A549 (cell line): Measurements from ENCODE around the gene GPRIN1.

Source experiments
- CBX2 ChIP-seq: fragments of 200-600 bp; sonication (generic); IDR thresholded peaks from 2 replicates; pipeline ENCODE4 v1.6.1; 2016; ENCODE audit warnings: low read depth, mild to moderate bottlenecking, borderline replicate concordance
- CHD4 ChIP-seq: fragments of 200-600 bp; sonication (generic); IDR thresholded peaks from 2 replicates; pipeline ENCODE4 v1.6.1; 2016; ENCODE audit warnings: antibody characterized with exemption, mild to moderate bottlenecking, borderline replicate concordance
- KDM1A ChIP-seq: fragments of 200-600 bp; sonication (generic); IDR thresholded peaks from 2 replicates; pipeline ENCODE4 v1.6.1; 2016; ENCODE audit warnings: low read depth, mild to moderate bottlenecking
- POLR2A ChIP-seq: IDR thresholded peaks from 2 replicates; pipeline ENCODE4 v1.6.1; 2012; ENCODE audit warnings: mild to moderate bottlenecking, low read length
- RAD21 ChIP-seq, 2 experiments: fragments of >200 bp in 1 of 2; sonication (Bioruptor Twin) in 1 of 2; formaldehyde crosslinking in 1 of 2; IDR thresholded peaks in 1 of 2; conservative IDR thresholded peaks in 1 of 2; 2 replicates in 1 of 2; 3 replicates in 1 of 2; pipeline ENCODE4 v1.6.1; 2012 to 2018; ENCODE audit warnings: inconsistent platforms in 1 of 2
- RFX5 ChIP-seq: fragments of 450-650 bp; IDR thresholded peaks from 2 replicates; pipeline ENCODE4 v1.7.1; 2014; ENCODE audit warnings: antibody characterized with exemption, mild to moderate bottlenecking, moderate library complexity
- SMC3 ChIP-seq: fragments of >200 bp; sonication (Bioruptor Twin); formaldehyde crosslinking; IDR thresholded peaks from 3 replicates; pipeline ENCODE4 v1.6.1; 2018; ENCODE audit warnings: inconsistent platforms
- ZFP36 ChIP-seq: fragments of 450-650 bp; IDR thresholded peaks from 2 replicates; pipeline ENCODE4 v1.6.1; 2014; ENCODE audit warnings: borderline replicate concordance; ENCODE audit not compliant: partially characterized antibody
- TF ChIP-seq, protein P1 (sequence below): fragments of >200 bp; sonication (Bioruptor Twin); formaldehyde crosslinking; IDR thresholded peaks from 3 replicates; pipeline ENCODE4 v1.5.1; 2016
- TF ChIP-seq, protein P2 (sequence below): IDR thresholded peaks from 2 replicates; pipeline ENCODE4 v1.6.1; 2012
- TF ChIP-seq, protein P3 (sequence below): fragments of >200 bp; sonication (Bioruptor Twin); formaldehyde crosslinking; IDR thresholded peaks from 3 replicates; pipeline ENCODE4 v1.6.1; 2016
- TF ChIP-seq, protein P4 (sequence below): fragments of 450-650 bp; IDR thresholded peaks from 2 replicates; pipeline ENCODE4 v1.6.1; 2014; ENCODE audit warnings: antibody characterized with exemption

DNA sequence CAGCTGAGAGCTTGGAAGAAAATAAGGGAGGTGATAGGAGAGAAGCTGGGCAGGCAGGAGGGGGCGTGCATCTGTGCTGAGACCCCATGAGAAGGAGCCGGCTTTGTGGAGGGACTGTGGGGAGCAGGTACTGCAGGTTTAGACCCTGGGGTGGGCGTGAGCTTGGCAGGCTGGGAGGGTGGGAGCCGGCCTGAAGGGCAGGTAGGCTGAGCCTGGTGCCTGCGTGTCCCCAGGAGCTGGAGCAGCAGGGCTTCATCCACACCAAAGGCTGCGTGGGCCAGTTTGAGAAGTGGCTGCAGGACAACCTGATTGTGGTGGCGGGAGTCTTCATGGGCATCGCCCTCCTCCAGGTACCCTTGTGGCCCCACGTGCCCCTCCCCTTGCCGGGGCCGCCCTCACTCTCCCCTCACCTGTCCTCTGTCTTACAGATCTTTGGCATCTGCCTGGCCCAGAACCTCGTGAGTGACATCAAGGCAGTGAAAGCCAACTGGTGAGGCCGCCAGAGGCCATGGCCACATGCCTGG is 46.6 kb upstream of the GPRIN1 start:
- TF ChIP-seq, protein P1, sequence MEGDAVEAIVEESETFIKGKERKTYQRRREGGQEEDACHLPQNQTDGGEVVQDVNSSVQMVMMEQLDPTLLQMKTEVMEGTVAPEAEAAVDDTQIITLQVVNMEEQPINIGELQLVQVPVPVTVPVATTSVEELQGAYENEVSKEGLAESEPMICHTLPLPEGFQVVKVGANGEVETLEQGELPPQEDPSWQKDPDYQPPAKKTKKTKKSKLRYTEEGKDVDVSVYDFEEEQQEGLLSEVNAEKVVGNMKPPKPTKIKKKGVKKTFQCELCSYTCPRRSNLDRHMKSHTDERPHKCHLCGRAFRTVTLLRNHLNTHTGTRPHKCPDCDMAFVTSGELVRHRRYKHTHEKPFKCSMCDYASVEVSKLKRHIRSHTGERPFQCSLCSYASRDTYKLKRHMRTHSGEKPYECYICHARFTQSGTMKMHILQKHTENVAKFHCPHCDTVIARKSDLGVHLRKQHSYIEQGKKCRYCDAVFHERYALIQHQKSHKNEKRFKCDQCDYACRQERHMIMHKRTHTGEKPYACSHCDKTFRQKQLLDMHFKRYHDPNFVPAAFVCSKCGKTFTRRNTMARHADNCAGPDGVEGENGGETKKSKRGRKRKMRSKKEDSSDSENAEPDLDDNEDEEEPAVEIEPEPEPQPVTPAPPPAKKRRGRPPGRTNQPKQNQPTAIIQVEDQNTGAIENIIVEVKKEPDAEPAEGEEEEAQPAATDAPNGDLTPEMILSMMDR: no peak
- TF ChIP-seq KDM1A (no peak), RFX5 (no peak), POLR2A (no peak), CHD4 (no peak), ZFP36 (no peak), SMC3 (no peak), CBX2 (no peak), RAD21 (conservative IDR thresholded peaks at IDR 0.05 in 1 of 2, IDR thresholded peaks at IDR 0.05 in 1 of 2) (no peak)
- TF ChIP-seq, protein P2, sequence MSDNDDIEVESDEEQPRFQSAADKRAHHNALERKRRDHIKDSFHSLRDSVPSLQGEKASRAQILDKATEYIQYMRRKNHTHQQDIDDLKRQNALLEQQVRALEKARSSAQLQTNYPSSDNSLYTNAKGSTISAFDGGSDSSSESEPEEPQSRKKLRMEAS: no peak
- TF ChIP-seq, protein P3, sequence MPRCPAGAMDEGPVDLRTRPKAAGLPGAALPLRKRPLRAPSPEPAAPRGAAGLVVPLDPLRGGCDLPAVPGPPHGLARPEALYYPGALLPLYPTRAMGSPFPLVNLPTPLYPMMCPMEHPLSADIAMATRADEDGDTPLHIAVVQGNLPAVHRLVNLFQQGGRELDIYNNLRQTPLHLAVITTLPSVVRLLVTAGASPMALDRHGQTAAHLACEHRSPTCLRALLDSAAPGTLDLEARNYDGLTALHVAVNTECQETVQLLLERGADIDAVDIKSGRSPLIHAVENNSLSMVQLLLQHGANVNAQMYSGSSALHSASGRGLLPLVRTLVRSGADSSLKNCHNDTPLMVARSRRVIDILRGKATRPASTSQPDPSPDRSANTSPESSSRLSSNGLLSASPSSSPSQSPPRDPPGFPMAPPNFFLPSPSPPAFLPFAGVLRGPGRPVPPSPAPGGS: no peak
- TF ChIP-seq, protein P4, sequence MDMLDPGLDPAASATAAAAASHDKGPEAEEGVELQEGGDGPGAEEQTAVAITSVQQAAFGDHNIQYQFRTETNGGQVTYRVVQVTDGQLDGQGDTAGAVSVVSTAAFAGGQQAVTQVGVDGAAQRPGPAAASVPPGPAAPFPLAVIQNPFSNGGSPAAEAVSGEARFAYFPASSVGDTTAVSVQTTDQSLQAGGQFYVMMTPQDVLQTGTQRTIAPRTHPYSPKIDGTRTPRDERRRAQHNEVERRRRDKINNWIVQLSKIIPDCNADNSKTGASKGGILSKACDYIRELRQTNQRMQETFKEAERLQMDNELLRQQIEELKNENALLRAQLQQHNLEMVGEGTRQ: no peak
